ENCODE measurements around the gene SHB. TPM values are rescaled to one million over a fixed set of nuclear protein-coding genes. Genes with fewer than 3 reads are reported as not detected.
A peak's percentile ranks its signal among the peaks of the same experiment; 100 is the strongest.

The SHB gene
- total RNA-seq, 6 experiments from 2014 or later: 12.0 to 43.1 (median 21.9) TPM

GRCh38 chr9:37936376-37936775, 132.7 kb downstream of the SHB start:
- TF ChIP-seq CTCF (IDR thresholded peaks at IDR 0.05): no peak
- no peak for TF ChIP-seq POLR2A (IDR thresholded peaks at IDR 0.05)
- no peak overlapping the region for H3K4me3 ChIP-seq
- no peaks in the 10 kb centered on the region for H3K27me3 ChIP-seq
- peaks cover 0 to 7% (median 1%) of the 10 kb centered on the region in 4 donors for H3K36me3 ChIP-seq
- H3K4me1 ChIP-seq: peaks cover 0 to 12% (median 0%) of the 10 kb centered on the region in 4 donors
- ATAC-seq (no peak), DNase-seq (no peak)
- intact Hi-C loops (cut with DNase I): no loop called here
- no peaks in the 10 kb centered on the region for H3K9me3 ChIP-seq
- H3K27ac ChIP-seq: no peak overlapping the region
- WGBS (ENCODE audit: insufficient coverage, low coverage, low lambda C conversion rate, missing lambda C conversion rate): 80% methylated on average over 5 of the region's 5 CpGs

DNA sequence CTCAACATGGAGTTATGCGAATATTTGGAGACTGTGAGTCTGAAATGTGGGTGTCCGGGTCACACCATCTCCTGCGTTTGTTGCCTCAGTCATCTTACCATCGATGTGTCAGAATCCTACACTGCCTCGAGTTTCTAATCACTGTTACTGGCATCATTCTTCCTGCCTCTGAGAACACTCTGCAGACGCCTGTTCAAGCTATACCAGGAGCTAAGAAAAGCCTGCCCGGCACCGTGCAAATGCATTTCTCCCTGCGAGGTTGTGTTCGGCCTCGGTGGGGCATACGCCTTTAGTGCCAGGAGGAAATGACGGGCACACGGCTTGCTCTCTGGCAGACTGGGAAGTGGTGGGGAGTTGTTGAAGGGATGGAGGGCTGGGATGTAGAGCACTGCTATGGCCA, 133.9 kb downstream of the SHB start:
- H3K36me3 ChIP-seq: peaks cover 0 to 9% (median 1%) of the 10 kb centered on the region in 4 donors
- WGBS (ENCODE audit: insufficient coverage, low coverage, low lambda C conversion rate, missing lambda C conversion rate): 89% methylated on average over 8 of the region's 14 CpGs
- DNase-seq (no peak), ATAC-seq (no peak)
- no peaks in the 10 kb centered on the region for H3K9me3 ChIP-seq
- H3K27me3 ChIP-seq: no peaks in the 10 kb centered on the region
- H3K4me1 ChIP-seq: peaks cover 0 to 4% (median 0%) of the 10 kb centered on the region in 4 donors
- no peak for TF ChIP-seq CTCF (IDR thresholded peaks at IDR 0.05)
- no peak for TF ChIP-seq POLR2A (IDR thresholded peaks at IDR 0.05)
- H3K27ac ChIP-seq: no peak overlapping the region
- no peak overlapping the region for H3K4me3 ChIP-seq
- intact Hi-C loops (cut with DNase I): no loop called here

DNA sequence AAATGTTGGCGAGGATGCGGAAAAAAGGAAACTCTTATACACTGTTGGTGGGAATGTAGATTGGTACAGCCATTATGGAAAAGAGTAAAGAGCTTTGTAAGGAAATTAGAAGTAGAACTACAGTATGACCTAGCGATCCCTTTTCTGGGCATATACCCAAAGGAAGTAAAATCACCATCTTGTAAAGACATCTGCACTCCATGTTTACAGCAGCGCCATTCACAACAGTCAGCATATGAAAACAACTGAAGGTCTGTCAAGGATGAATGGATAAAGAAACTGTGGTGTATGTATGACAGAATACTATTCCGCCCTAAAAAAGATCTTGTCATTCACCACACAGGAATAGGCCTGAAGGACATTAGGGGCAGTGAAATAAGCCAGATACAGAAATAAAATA, 137.4 kb downstream of the SHB start:
- peaks cover 0 to 14% (median 7%) of the 10 kb centered on the region in 4 donors for H3K4me1 ChIP-seq
- no peak overlapping the region for H3K27ac ChIP-seq
- ATAC-seq: no peak
- H3K4me3 ChIP-seq: no peak overlapping the region
- peaks cover 0 to 5% (median 1%) of the 10 kb centered on the region in 4 donors for H3K36me3 ChIP-seq
- TF ChIP-seq POLR2A (IDR thresholded peaks at IDR 0.05) (no peak), CTCF (IDR thresholded peaks at IDR 0.05) (no peak)
- no peak for DNase-seq
- no peaks in the 10 kb centered on the region for H3K27me3 ChIP-seq
- no peaks in the 10 kb centered on the region for H3K9me3 ChIP-seq
- 94% methylated on average over 5 of the region's 5 CpGs for WGBS (ENCODE audit: insufficient coverage, low coverage, low lambda C conversion rate, missing lambda C conversion rate)
- intact Hi-C loops (cut with DNase I): no loop called here

- H3K27ac ChIP-seq: no peak overlapping the region
- TF ChIP-seq POLR2A (IDR thresholded peaks at IDR 0.05): no peak
- TF ChIP-seq CTCF (IDR thresholded peaks at IDR 0.05): no peak
- H3K4me1 ChIP-seq: peaks cover 0 to 14% (median 7%) of the 10 kb centered on the region in 4 donors
- WGBS (ENCODE audit: insufficient coverage, low coverage, low lambda C conversion rate, missing lambda C conversion rate): 58% methylated on average over 2 of the region's 11 CpGs
- ATAC-seq: peak in 2 of 4 donors; percentile 9
- DNase-seq: no peak
- H3K36me3 ChIP-seq: peaks cover 0 to 5% (median 1%) of the 10 kb centered on the region in 4 donors
- intact Hi-C loops (cut with DNase I): loop anchor here (10.0 kb wide), 2 partner anchors 85 to 425 kb away; no protein-coding TSS in a partner anchor
- no peaks in the 10 kb centered on the region for H3K9me3 ChIP-seq
- no peak overlapping the region for H3K4me3 ChIP-seq
- no peaks in the 10 kb centered on the region for H3K27me3 ChIP-seq
Measured at GRCh38 chr9:37929441-37929895, 139.6 kb downstream of the SHB start.
